Measurements from ENCODE around the gene STIM1.

- no peak for TF ChIP-seq CTCF (IDR thresholded peaks at IDR 0.05)
- no peak for TF ChIP-seq EP300 (IDR thresholded peaks at IDR 0.05)
- no peak for TF ChIP-seq POLR2A (IDR thresholded peaks at IDR 0.05; ENCODE audit: low read depth)
- no peak for TF ChIP-seq POLR2AphosphoS5 (IDR thresholded peaks at IDR 0.05)
These were observed 34.5 kb upstream of the STIM1 start for GRCh38 chr11:3820971-3821370.

Data from esophagus muscularis mucosa (tissue), 4 donors.